Dermis microvascular lymphatic vessel endothelial cell (primary cell): ENCODE results near the gene KRTAP10-9. TPM values are rescaled to one million over a fixed set of nuclear protein-coding genes. Genes with fewer than 3 reads are reported as not detected.
"Not testable (repeated sequence)": the region's sequence is repeated elsewhere in the genome, so short reads cannot be mapped to it uniquely, and the experiment has no call there.

ENCODE experiments used
- DNase-seq, 2 donors: peaks; one replicate each; pipeline versions ENCODE4 v3.0.0 to v3.0.0-alpha.2; 2010; ENCODE audit warnings: low read depth in 2 of 2
- total RNA-seq: library from RNA; depleted of rRNA; stranded (reverse); fragments of >200 nt; gene quantifications from 2 replicates; pipeline ENCODE4 v1.2.1, GENCODE V29; 2014

The KRTAP10-9 gene
- total RNA-seq, 1 donor from 2014 or later, result not detected

- DNase-seq, result no peak
Measured at GRCh38 chr21:44595524-44595923, 31.4 kb upstream of the KRTAP10-9 start.

- DNase-seq, result no peak
Measured at GRCh38 chr21:44596068-44596725, 30.7 kb upstream of the KRTAP10-9 start.

- DNase-seq, result no peak
Measured at GRCh38 chr21:44598061-44598460, 28.8 kb upstream of the KRTAP10-9 start.

- DNase-seq, result no peak
Measured at GRCh38 chr21:44599264-44600029, 27.4 kb upstream of the KRTAP10-9 start.

- not testable (repeated sequence) for DNase-seq
Measured at GRCh38 chr21:44600118-44600978, 26.5 kb upstream of the KRTAP10-9 start, which contains the start of gene KRTAP10-7. Gene KRTAP10-7 (plus strand): TSS chr21:44600597. CDS start chr21:44600622, 25 bp downstream.

- DNase-seq, result not testable (repeated sequence)
Measured at GRCh38 chr21:44601091-44601490, 25.8 kb upstream of the KRTAP10-9 start.

- DNase-seq, result no peak
Measured at GRCh38 chr21:44601596-44602462, 25.1 kb upstream of the KRTAP10-9 start.

- no peak for DNase-seq
Measured at GRCh38 chr21:44602463-44602850, 24.4 kb upstream of the KRTAP10-9 start.

GRCh38 chr21:44603109-44603875, 23.6 kb upstream of the KRTAP10-9 start:
- DNase-seq, result no peak

- DNase-seq, result no peak
Measured at GRCh38 chr21:44603911-44604310, 23.0 kb upstream of the KRTAP10-9 start.

- no peak for DNase-seq
Measured at GRCh38 chr21:44606495-44606894, 20.4 kb upstream of the KRTAP10-9 start.

GRCh38 chr21:44609193-44609592, 17.7 kb upstream of the KRTAP10-9 start:
- DNase-seq, result no peak

GRCh38 chr21:44610157-44610843, 16.6 kb upstream of the KRTAP10-9 start:
- not testable (repeated sequence) for DNase-seq

- DNase-seq, result no peak
Measured at GRCh38 chr21:44611551-44611950, 15.3 kb upstream of the KRTAP10-9 start.

- no peak for DNase-seq
Measured at GRCh38 chr21:44612029-44612486, 14.8 kb upstream of the KRTAP10-9 start, which contains the start of gene KRTAP10-8. Gene KRTAP10-8 (plus strand): TSS chr21:44612079. CDS start chr21:44612101, 22 bp downstream.

- no peak for DNase-seq
Measured at GRCh38 chr21:44612669-44613229, 14.1 kb upstream of the KRTAP10-9 start.

- DNase-seq, result no peak
Measured at GRCh38 chr21:44613386-44614155, 13.3 kb upstream of the KRTAP10-9 start.

GRCh38 chr21:44614161-44614631, 12.7 kb upstream of the KRTAP10-9 start:
- DNase-seq, result no peak
